ENCODE results near the gene ASTN2. TPM values are rescaled to one million over a fixed set of nuclear protein-coding genes. Genes with fewer than 3 reads are reported as not detected.
"Not testable (repeated sequence)": the region's sequence is repeated elsewhere in the genome, so short reads cannot be mapped to it uniquely, and the experiment has no call there.

Gene ASTN2
- total and polyA plus RNA-seq, 9 donors, result 1.8 to 6.4 (median 3.2) TPM

DNA sequence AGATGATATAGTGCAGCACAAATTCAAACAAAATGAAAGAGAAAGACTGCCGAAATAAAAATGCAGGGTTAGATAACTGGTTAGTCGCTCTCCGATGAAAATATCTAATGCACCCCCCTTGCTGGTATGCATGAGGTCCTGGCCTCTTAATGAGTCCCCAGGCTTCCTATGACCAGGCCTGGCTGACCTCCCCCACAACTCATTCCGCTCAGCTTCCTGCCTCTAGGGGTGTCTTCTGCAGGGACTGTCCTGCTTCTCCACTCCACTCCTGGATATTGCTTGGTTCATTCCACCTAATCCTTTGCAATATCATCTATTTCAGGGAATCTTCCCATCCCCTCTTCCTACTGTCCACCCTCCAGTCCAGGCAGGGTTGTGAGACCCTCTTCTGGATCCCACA lies 341.8 kb downstream of the ASTN2 start:
- no peak for DNase-seq
- 63 to 78% (median 64%) methylated on average over 4 of the region's 4 CpGs for WGBS, 3 donors
- Histone ChIP-seq H3K27ac (no peak overlapping the region), H3K36me3 (no peaks in the 10 kb centered on the region), H3K4me1 (ENCODE audit: insufficient read depth) (no peaks in the 10 kb centered on the region), H3K4me3 (no peak overlapping the region), H3K27me3 (no peaks in the 10 kb centered on the region), H3K9me3 (no peaks in the 10 kb centered on the region)
- intact Hi-C loops (cut with DNase I), result no loop called here
- TF ChIP-seq EP300 (IDR thresholded peaks at IDR 0.05) (no peak), POLR2A (IDR thresholded peaks at IDR 0.05) (no peak)
- TF ChIP-seq, protein P1, sequence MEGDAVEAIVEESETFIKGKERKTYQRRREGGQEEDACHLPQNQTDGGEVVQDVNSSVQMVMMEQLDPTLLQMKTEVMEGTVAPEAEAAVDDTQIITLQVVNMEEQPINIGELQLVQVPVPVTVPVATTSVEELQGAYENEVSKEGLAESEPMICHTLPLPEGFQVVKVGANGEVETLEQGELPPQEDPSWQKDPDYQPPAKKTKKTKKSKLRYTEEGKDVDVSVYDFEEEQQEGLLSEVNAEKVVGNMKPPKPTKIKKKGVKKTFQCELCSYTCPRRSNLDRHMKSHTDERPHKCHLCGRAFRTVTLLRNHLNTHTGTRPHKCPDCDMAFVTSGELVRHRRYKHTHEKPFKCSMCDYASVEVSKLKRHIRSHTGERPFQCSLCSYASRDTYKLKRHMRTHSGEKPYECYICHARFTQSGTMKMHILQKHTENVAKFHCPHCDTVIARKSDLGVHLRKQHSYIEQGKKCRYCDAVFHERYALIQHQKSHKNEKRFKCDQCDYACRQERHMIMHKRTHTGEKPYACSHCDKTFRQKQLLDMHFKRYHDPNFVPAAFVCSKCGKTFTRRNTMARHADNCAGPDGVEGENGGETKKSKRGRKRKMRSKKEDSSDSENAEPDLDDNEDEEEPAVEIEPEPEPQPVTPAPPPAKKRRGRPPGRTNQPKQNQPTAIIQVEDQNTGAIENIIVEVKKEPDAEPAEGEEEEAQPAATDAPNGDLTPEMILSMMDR (IDR thresholded peaks at IDR 0.05), result no peak

DNA sequence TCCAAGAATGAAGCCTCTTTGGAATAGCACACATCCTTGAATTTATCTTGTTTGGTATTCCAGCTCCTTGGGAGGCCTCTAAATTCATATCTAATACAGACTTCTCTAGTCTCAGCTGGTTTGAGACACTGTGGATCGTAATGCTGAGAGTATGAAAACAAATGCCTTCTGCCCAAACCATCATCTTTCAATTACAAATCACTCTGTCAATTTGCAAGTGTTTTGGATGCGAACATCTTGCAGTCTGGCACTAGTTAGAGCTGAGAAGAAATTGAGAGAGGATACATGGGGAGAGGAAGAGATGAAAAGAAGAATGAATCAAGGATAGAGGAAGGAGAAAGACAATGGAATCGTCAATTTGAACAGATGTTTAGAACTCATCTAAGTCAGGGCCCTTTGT lies 342.6 kb downstream of the ASTN2 start:
- no peaks in the 10 kb centered on the region for H3K9me3 ChIP-seq
- H3K4me1 ChIP-seq (ENCODE audit: insufficient read depth), result no peaks in the 10 kb centered on the region
- H3K27ac ChIP-seq, result no peak overlapping the region
- no peaks in the 10 kb centered on the region for H3K27me3 ChIP-seq
- TF ChIP-seq POLR2A (IDR thresholded peaks at IDR 0.05) (no peak), EP300 (IDR thresholded peaks at IDR 0.05) (no peak)
- TF ChIP-seq, protein P1 (IDR thresholded peaks at IDR 0.05), result no peak
- WGBS, 3 donors, result 64 to 87% (median 74%) methylated on average over 3 of the region's 3 CpGs
- no peak overlapping the region for H3K4me3 ChIP-seq
- intact Hi-C loops (cut with DNase I), result no loop called here
- no peak for DNase-seq
- no peaks in the 10 kb centered on the region for H3K36me3 ChIP-seq

DNA sequence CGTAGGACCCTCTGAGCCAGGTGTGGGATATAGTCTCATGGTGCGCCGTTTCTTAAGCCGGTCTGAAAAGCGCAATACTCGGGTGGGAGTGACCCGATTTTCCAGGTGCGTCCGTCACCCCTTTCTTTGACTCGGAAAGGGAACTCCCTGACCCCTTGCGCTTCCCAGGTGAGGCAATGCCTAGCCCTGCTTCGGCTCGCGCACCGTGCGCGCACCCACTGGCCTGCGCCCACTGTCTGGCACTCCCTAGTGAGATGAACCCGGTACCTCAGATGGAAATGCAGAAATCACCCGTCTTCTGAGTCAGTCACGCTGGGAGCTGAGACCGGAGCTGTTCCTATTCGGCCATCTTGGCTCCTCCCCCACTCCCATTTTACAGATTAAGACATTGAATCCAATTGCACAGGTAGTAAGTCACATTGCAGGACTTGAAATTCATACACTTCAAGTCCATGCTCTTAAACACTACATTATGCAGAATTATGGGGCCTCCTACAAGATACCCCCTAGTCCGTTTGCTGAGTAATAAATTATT lies 343.1 kb downstream of the ASTN2 start:
- WGBS, 3 donors, result 76 to 84% (median 77%) methylated on average over 21 to 23 of the region's 24 CpGs
- intact Hi-C loops (cut with DNase I); H3K4me3 ChIP-seq; H3K27me3 ChIP-seq; H3K36me3 ChIP-seq; H3K4me1 ChIP-seq (ENCODE audit: insufficient read depth); H3K9me3 ChIP-seq; H3K27ac ChIP-seq; DNase-seq: not testable (repeated sequence)

DNA sequence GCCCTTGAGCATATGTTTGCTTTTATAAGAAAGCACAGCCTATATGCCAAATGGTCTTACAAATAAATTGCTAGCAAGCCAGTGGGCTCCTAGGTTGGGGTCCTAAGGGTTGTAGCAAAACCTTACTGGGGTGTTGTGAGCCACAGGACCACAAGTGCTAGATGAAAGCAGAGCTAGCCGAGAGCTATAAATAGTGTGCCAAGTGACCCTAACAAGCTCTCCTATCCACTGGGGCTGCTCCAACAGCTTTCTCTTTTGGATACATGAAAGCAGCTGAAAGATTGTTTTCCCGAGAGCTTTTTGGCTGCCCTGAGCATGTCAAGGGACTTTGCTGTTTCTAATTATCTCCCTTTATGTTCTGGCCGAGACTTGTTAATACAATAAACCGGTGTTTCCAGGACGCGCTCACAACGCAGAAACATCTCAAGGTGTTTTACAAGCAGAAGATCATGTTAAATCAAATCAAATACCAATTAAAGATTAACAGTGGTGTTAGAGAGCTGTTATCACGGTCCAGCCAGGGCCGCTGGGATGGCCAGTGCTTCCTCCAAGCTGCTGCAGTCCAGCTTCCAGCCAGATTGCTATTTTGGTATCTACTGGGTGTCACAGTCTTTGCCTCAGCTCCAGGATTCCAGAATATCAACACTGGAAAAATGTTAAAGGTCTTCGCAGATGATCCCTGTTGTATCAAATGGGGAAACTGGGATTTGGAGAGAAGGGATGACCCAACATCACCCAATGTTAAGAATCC lies 351.0 kb downstream of the ASTN2 start:
- Histone ChIP-seq H3K36me3 (no peaks in the 10 kb centered on the region), H3K9me3 (no peaks in the 10 kb centered on the region), H3K27ac (no peak overlapping the region), H3K4me3 (no peak overlapping the region), H3K4me1 (ENCODE audit: insufficient read depth) (no peaks in the 10 kb centered on the region), H3K27me3 (no peaks in the 10 kb centered on the region)
- DNase-seq, result no peak
- TF ChIP-seq POLR2A (IDR thresholded peaks at IDR 0.05) (no peak), EP300 (IDR thresholded peaks at IDR 0.05) (no peak)
- TF ChIP-seq, protein P1 (IDR thresholded peaks at IDR 0.05), result no peak
- intact Hi-C loops (cut with DNase I), result no loop called here
- 25 to 32% (median 30%) methylated on average over 10 of the region's 10 CpGs for WGBS, 3 donors

DNA sequence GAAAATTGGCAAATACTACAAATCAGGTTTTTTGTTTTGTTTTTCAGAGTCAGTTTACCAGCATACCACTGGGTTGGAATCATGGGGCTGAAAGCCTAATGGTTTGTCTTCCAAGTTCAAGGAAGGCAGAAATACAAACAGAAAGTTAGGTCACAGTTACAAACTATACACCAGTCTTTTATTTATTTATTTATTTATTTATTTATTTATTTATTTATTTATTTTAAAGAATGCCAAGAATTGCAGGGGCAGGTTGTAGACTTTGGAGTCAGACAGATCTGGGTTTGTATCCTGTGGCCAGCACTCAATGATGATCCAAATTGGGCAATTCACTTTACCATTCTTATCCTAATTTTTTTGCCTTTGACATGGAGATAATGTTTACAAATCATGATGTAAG lies 353.9 kb downstream of the ASTN2 start:
- Histone ChIP-seq H3K27me3 (no peaks in the 10 kb centered on the region), H3K27ac (no peak overlapping the region), H3K4me3 (no peak overlapping the region), H3K9me3 (no peaks in the 10 kb centered on the region), H3K4me1 (ENCODE audit: insufficient read depth) (no peaks in the 10 kb centered on the region), H3K36me3 (no peaks in the 10 kb centered on the region)
- intact Hi-C loops (cut with DNase I), result no loop called here
- TF ChIP-seq, protein P1 (IDR thresholded peaks at IDR 0.05), result no peak
- TF ChIP-seq POLR2A (IDR thresholded peaks at IDR 0.05), result no peak
- TF ChIP-seq EP300 (IDR thresholded peaks at IDR 0.05), result no peak
- DNase-seq, result no peak
